HL-60 (cell line): ENCODE results near the gene DGUOK.

Source experiments
- CTCF ChIP-seq: IDR thresholded peaks from one replicate; pipeline ENCODE4 v1.5.1; 2011; ENCODE audit warnings: low read length, control low read depth, inconsistent platforms; ENCODE audit not compliant: insufficient read depth
- POLR2AphosphoS5 ChIP-seq: IDR thresholded peaks from 2 replicates; pipeline ENCODE4 v1.6.1; 2012; ENCODE audit warnings: low read depth

- TF ChIP-seq CTCF, result no peak
- no peak for TF ChIP-seq POLR2AphosphoS5
Measured at GRCh38 chr2:73927344-73927743, 664 bp downstream of the DGUOK start.
